GM23248 (cell line): ENCODE measurements around the gene FAM217A.

Experiments used
- EZH2 ChIP-seq: fragments of 200-600 bp; sonication (generic); IDR thresholded peaks from 2 replicates; pipeline ENCODE4 v1.6.1; 2018; ENCODE audit warnings: antibody characterized with exemption, mild to moderate bottlenecking; ENCODE audit not compliant: insufficient read depth, poor library complexity, severe bottlenecking
- EZH2phosphoT487 ChIP-seq: fragments of 200-600 bp; sonication (generic); IDR thresholded peaks from 2 replicates; pipeline ENCODE4 v1.6.1; 2018; ENCODE audit warnings: antibody characterized with exemption, moderate library complexity, mild to moderate bottlenecking, low read depth; ENCODE audit not compliant: insufficient read depth

DNA sequence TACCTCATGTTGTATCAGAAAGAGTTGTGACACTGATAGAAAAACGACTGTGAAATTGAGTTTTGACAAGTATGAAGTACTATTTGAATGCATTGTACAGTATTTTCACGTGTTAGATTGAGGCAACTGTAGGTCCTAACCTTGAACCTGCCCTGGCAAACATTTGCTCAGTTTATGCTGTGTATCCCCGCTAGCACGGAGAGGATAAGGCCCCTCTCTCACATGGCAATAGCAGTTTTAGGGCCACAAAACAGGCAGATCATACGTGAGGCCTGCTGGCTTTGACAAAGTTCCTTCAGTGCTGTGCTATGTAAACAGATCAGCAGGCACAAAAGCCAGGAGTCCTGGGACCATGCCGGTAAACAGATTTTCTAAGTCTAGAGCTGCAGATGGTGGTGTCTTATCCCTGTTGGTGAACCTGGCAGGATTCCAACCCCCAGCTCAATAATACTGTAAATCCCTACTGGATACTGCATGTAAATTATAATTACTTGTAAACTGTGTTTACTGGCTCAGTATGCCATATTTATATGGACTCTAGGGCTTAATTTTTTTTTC is 23.8 kb upstream of the FAM217A start:
- TF ChIP-seq EZH2 (no peak), EZH2phosphoT487 (no peak)
